H9 (cell line): Measurements from ENCODE around the gene ITGBL1. TPM values are rescaled to one million over a fixed set of nuclear protein-coding genes. Genes with fewer than 3 reads are reported as not detected.

Source experiments
- DNase-seq: peaks from one replicate; pipeline ENCODE4 v3.0.0-alpha.2; 2017
- H2AFZ ChIP-seq: one replicate; pipeline ENCODE4 v1.6.1; 2013; ENCODE audit warnings: mild to moderate bottlenecking, low read length, control low read depth, moderate library complexity
- H2AK5ac ChIP-seq: 2 replicates; pipeline ENCODE4 v1.6.1; 2013; ENCODE audit warnings: low read length, control low read depth, mixed read lengths; ENCODE audit not compliant: insufficient read length
- H2BK120ac ChIP-seq: one replicate; pipeline ENCODE4 v1.6.1; 2013; ENCODE audit warnings: low read depth, mild to moderate bottlenecking, low read length, control low read depth, inconsistent platforms; ENCODE audit not compliant: poor library complexity, severe bottlenecking
- H2BK12ac ChIP-seq: 2 replicates; pipeline ENCODE4 v1.6.1; 2013; ENCODE audit warnings: low read length, control low read depth, mixed read lengths, low read depth; ENCODE audit not compliant: insufficient read length
- H2BK15ac ChIP-seq: 2 replicates; pipeline ENCODE4 v1.6.1; 2013; ENCODE audit warnings: low read depth, low read length, control low read depth
- H2BK20ac ChIP-seq: one replicate; pipeline ENCODE4 v1.6.1; 2013; ENCODE audit warnings: low read depth, mild to moderate bottlenecking, low read length, control low read depth, inconsistent platforms; ENCODE audit not compliant: poor library complexity, severe bottlenecking
- H2BK5ac ChIP-seq: 2 replicates; pipeline ENCODE4 v1.6.1; 2013; ENCODE audit warnings: low read length, control low read depth, mixed read lengths; ENCODE audit not compliant: insufficient read length
- H3K14ac ChIP-seq: 2 replicates; pipeline ENCODE4 v1.6.1; 2013; ENCODE audit warnings: low read length, control low read depth; ENCODE audit not compliant: insufficient read depth
- H3K18ac ChIP-seq: 2 replicates; pipeline ENCODE4 v1.6.1; 2013; ENCODE audit warnings: low read depth, mild to moderate bottlenecking, mixed read lengths, low read length, control low read depth; ENCODE audit not compliant: insufficient read length
- H3K23ac ChIP-seq: 2 replicates; pipeline ENCODE4 v1.6.1; 2013; ENCODE audit warnings: low read length, control low read depth, mixed read lengths, low read depth; ENCODE audit not compliant: insufficient read length
- H3K23me2 ChIP-seq: 2 replicates; pipeline ENCODE4 v1.6.1; 2013; ENCODE audit warnings: low read depth, mild to moderate bottlenecking, mixed read lengths, low read length, control low read depth; ENCODE audit not compliant: insufficient read length, poor library complexity, severe bottlenecking
- H3K27ac ChIP-seq: 2 replicates; pipeline ENCODE4 v1.5.1; 2013; ENCODE audit warnings: low read length, control low read depth, mixed read lengths, low read depth; ENCODE audit not compliant: insufficient read length
- H3K27me3 ChIP-seq: 2 replicates; pipeline ENCODE4 v1.6.1; 2013; ENCODE audit warnings: low read length, control low read depth, inconsistent platforms; ENCODE audit not compliant: insufficient read depth
- H3K4ac ChIP-seq: 2 replicates; pipeline ENCODE4 v1.6.1; 2013; ENCODE audit warnings: low read depth, mild to moderate bottlenecking, control low read depth, inconsistent platforms, low read length, moderate library complexity
- H3K4me1 ChIP-seq: 2 replicates; pipeline ENCODE4 v1.6.1; 2013; ENCODE audit warnings: low read length, control low read depth, inconsistent platforms; ENCODE audit not compliant: insufficient read depth
- H3K4me2 ChIP-seq: 2 replicates; pipeline ENCODE4 v1.6.1; 2013; ENCODE audit warnings: low read length, control low read depth, mixed read lengths; ENCODE audit not compliant: insufficient read length, insufficient read depth
- H3K56ac ChIP-seq: 2 replicates; pipeline ENCODE4 v1.6.1; 2013; ENCODE audit warnings: low read depth, mild to moderate bottlenecking, mixed read lengths, low read length, control low read depth; ENCODE audit not compliant: insufficient read length
- H3K79me1 ChIP-seq: 2 replicates; pipeline ENCODE4 v1.6.1; 2013; ENCODE audit warnings: low read depth, mild to moderate bottlenecking, moderate library complexity, low read length, control low read depth, inconsistent platforms; ENCODE audit not compliant: insufficient read depth, poor library complexity, severe bottlenecking
- H3K79me2 ChIP-seq: 2 replicates; pipeline ENCODE4 v1.6.1; 2013; ENCODE audit warnings: low read length, control low read depth, inconsistent platforms; ENCODE audit not compliant: insufficient read depth
- H3K9ac ChIP-seq: 2 replicates; pipeline ENCODE4 v1.6.1; 2013; ENCODE audit warnings: low read length, control low read depth, mixed read lengths; ENCODE audit not compliant: insufficient read length; ENCODE audit errors: extremely low read depth
- H3K9me3 ChIP-seq: one replicate; pipeline ENCODE4 v1.6.1; 2013; ENCODE audit warnings: low read depth, low read length, inconsistent platforms; ENCODE audit not compliant: control insufficient read depth
- H3T11ph ChIP-seq: one replicate; pipeline ENCODE4 v1.6.1; 2013; ENCODE audit warnings: mild to moderate bottlenecking, low read length, control low read depth, inconsistent platforms
- H4K20me1 ChIP-seq: one replicate; pipeline ENCODE4 v1.6.1; 2013; ENCODE audit not compliant: control insufficient read depth, insufficient read length, insufficient read depth
- H4K5ac ChIP-seq: 2 replicates; pipeline ENCODE4 v1.6.1; 2013; ENCODE audit warnings: low read depth, mild to moderate bottlenecking, mixed read lengths, low read length, control low read depth; ENCODE audit not compliant: insufficient read length
- H4K8ac ChIP-seq: replicated peaks from 2 replicates; pipeline ENCODE4 v1.6.1; 2013; ENCODE audit warnings: low read length, control low read depth, mixed read lengths, low read depth; ENCODE audit not compliant: insufficient read length
- H4K91ac ChIP-seq: 2 replicates; pipeline ENCODE4 v1.6.1; 2013; ENCODE audit warnings: low read depth, mild to moderate bottlenecking, moderate library complexity, mixed read lengths, low read length, control low read depth; ENCODE audit not compliant: insufficient read length
- H3K27ac Mint-ChIP-seq, 3 experiments: 2 replicates in 2 of 3; 3 replicates in 1 of 3; pipeline ENCODE4 v1.8.0; 2020 to 2021; ENCODE audit warnings: mixed read lengths in 3 of 3, mild to moderate bottlenecking in 1 of 3, moderate library complexity in 1 of 3
- H3K27me3 Mint-ChIP-seq: 2 replicates; pipeline ENCODE4 v1.8.0; 2021; ENCODE audit warnings: low read depth, mild to moderate bottlenecking, moderate library complexity, mixed read lengths
- H3K36me3 Mint-ChIP-seq, 3 experiments: 2 replicates in 2 of 3; 3 replicates in 1 of 3; pipeline ENCODE4 v1.8.0; 2020 to 2021; ENCODE audit warnings: low read depth in 3 of 3, mixed read lengths in 3 of 3; ENCODE audit not compliant: insufficient read depth in 1 of 3
- H3K4me1 Mint-ChIP-seq, 2 experiments: 2 replicates each; pipeline ENCODE4 v1.8.0; 2020; ENCODE audit warnings: mixed read lengths in 2 of 2
- H3K4me3 Mint-ChIP-seq, 2 experiments: 2 replicates in 1 of 2; 3 replicates in 1 of 2; pipeline ENCODE4 v1.8.0; 2020 to 2021; ENCODE audit warnings: mild to moderate bottlenecking in 2 of 2, mixed read lengths in 2 of 2, moderate library complexity in 1 of 2
- H3K9me3 Mint-ChIP-seq, 2 experiments: 2 replicates in 1 of 2; 3 replicates in 1 of 2; pipeline ENCODE4 v1.8.0; 2020; ENCODE audit warnings: mild to moderate bottlenecking in 2 of 2, mixed read lengths in 2 of 2, moderate library complexity in 1 of 2
- CTCF ChIP-seq: fragments of 200-600 bp; sonication (generic); conservative IDR thresholded peaks from 3 replicates; pipeline ENCODE4 v1.8.0; 2021; ENCODE audit warnings: antibody characterized with exemption, mild to moderate bottlenecking
- WGBS: extraction: QIAGEN DNeasy Blood & Tissue Kit; methylation state at CpG from one replicate; pipeline ENCODE4 v1.1.7; 2013; ENCODE audit warnings: missing lambda C conversion rate, low lambda C conversion rate, mixed read lengths; ENCODE audit not compliant: insufficient read length; ENCODE audit errors: extremely low coverage; 5-methylcytosine and 5-hydroxymethylcytosine counted together
- total RNA-seq: library from RNA; stranded (reverse); gene quantifications from 2 replicates; pipeline ENCODE4 v1.2.1, GENCODE V29; 2021

The ITGBL1 gene
- total RNA-seq, 1 experiment from 2014 or later, result not detected

GRCh38 chr13:101660711-101661110, 208.2 kb downstream of the ITGBL1 start:
- H2AFZ ChIP-seq, result no peak overlapping the region
- no peak overlapping the region for H3K56ac ChIP-seq
- H3K79me2 ChIP-seq, result no peaks in the 10 kb centered on the region
- no peak overlapping the region for H2BK5ac ChIP-seq
- H3K4me3 Mint-ChIP-seq, result no peak overlapping the region
- H4K20me1 ChIP-seq, result no peaks in the 10 kb centered on the region
- no peaks in the 10 kb centered on the region for H3K9me3 ChIP-seq
- H2BK20ac ChIP-seq, result no peak overlapping the region
- no peaks in the 10 kb centered on the region for H3K79me1 ChIP-seq
- no peaks in the 10 kb centered on the region for H3K9me3 Mint-ChIP-seq
- H3K23me2 ChIP-seq, result no peaks in the 10 kb centered on the region
- H4K5ac ChIP-seq, result no peak overlapping the region
- H3K4me1 Mint-ChIP-seq, result peaks cover 0 to 3% of the 10 kb centered on the region in 2 experiments; a peak in 1 of 4 replicates
- H3K14ac ChIP-seq, result no peak overlapping the region
- WGBS, result no CpG with 5 or more reads among the region's 2 CpGs
- no peak overlapping the region for H3K27ac ChIP-seq
- H4K8ac ChIP-seq, result no peak overlapping the region
- H3K23ac ChIP-seq, result no peak overlapping the region
- no peak overlapping the region for H2BK12ac ChIP-seq
- H3K18ac ChIP-seq, result no peak overlapping the region
- H3K4me1 ChIP-seq, result no peaks in the 10 kb centered on the region
- no peak overlapping the region for H2BK120ac ChIP-seq
- no peak overlapping the region for H3K27ac Mint-ChIP-seq
- DNase-seq, result no peak
- no peak overlapping the region for H3T11ph ChIP-seq
- no peak for TF ChIP-seq CTCF
- H3K36me3 Mint-ChIP-seq, result no peaks in the 10 kb centered on the region
- no peak overlapping the region for H3K4ac ChIP-seq
- no peak overlapping the region for H3K9ac ChIP-seq
- no peaks in the 10 kb centered on the region for H3K27me3 Mint-ChIP-seq
- no peak overlapping the region for H3K4me2 ChIP-seq
- H2AK5ac ChIP-seq, result no peak overlapping the region
- H3K27me3 ChIP-seq, result no peaks in the 10 kb centered on the region
- no peak overlapping the region for H4K91ac ChIP-seq
- no peak overlapping the region for H2BK15ac ChIP-seq
